ENCODE data around the gene SLC50A1. TPM values are rescaled to one million over a fixed set of nuclear protein-coding genes. Genes with fewer than 3 reads are reported as not detected.

Gene SLC50A1
- total and polyA plus RNA-seq, 4 donors, result 12.7 to 23.3 (median 18.2) TPM

DNA sequence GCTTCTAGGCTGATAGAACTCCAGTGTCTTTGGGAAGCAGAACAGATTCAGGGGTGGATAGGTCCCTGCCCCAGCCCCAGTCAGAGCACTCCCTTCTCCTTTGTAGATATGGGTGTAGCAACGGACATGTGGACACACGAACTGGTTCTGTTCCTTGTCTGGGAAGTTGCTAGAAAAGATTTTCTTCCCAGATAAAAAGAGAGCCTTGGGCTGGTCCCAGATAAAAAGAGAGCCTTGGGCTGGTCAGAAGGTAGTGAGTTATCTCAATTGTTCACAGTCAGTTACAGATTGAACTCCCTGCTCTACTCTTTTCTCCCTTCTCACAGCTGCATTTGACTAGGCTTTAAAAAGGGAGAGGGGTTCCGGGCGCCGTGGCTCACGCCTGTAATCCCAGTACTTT is 15.4 kb upstream of the SLC50A1 start:
- no peak for DNase-seq (ENCODE audit: low spot score)
- TF ChIP-seq HNF4G (IDR thresholded peaks at IDR 0.05), result no peak
- no peak for TF ChIP-seq YY1 (IDR thresholded peaks at IDR 0.05)
- TF ChIP-seq FOXA1 (IDR thresholded peaks at IDR 0.05), result no peak
- TF ChIP-seq, protein P1, sequence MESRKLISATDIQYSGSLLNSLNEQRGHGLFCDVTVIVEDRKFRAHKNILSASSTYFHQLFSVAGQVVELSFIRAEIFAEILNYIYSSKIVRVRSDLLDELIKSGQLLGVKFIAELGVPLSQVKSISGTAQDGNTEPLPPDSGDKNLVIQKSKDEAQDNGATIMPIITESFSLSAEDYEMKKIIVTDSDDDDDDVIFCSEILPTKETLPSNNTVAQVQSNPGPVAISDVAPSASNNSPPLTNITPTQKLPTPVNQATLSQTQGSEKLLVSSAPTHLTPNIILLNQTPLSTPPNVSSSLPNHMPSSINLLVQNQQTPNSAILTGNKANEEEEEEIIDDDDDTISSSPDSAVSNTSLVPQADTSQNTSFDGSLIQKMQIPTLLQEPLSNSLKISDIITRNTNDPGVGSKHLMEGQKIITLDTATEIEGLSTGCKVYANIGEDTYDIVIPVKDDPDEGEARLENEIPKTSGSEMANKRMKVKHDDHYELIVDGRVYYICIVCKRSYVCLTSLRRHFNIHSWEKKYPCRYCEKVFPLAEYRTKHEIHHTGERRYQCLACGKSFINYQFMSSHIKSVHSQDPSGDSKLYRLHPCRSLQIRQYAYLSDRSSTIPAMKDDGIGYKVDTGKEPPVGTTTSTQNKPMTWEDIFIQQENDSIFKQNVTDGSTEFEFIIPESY (IDR thresholded peaks at IDR 0.05), result no peak
- TF ChIP-seq, protein P2, sequence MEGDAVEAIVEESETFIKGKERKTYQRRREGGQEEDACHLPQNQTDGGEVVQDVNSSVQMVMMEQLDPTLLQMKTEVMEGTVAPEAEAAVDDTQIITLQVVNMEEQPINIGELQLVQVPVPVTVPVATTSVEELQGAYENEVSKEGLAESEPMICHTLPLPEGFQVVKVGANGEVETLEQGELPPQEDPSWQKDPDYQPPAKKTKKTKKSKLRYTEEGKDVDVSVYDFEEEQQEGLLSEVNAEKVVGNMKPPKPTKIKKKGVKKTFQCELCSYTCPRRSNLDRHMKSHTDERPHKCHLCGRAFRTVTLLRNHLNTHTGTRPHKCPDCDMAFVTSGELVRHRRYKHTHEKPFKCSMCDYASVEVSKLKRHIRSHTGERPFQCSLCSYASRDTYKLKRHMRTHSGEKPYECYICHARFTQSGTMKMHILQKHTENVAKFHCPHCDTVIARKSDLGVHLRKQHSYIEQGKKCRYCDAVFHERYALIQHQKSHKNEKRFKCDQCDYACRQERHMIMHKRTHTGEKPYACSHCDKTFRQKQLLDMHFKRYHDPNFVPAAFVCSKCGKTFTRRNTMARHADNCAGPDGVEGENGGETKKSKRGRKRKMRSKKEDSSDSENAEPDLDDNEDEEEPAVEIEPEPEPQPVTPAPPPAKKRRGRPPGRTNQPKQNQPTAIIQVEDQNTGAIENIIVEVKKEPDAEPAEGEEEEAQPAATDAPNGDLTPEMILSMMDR (IDR thresholded peaks at IDR 0.05; ENCODE audit: low read depth, low read length, missing input control), result no peak
- no peak for TF ChIP-seq HNF4A (conservative IDR thresholded peaks at IDR 0.05)
- Histone ChIP-seq H3K4me1 (ENCODE audit: control insufficient read depth in 4 of 4, insufficient read depth in 4 of 4, low read length in 3 of 4) (peaks cover 2 to 16% (median 6%) of the 10 kb centered on the region in 4 donors), H3K9me3 (ENCODE audit: control insufficient read depth in 4 of 4, low read length in 3 of 4) (no peaks in the 10 kb centered on the region), H3K27ac (ENCODE audit: low read depth in 1 of 2, low read length in 2 of 2) (no peak overlapping the region), H3K27me3 (ENCODE audit: control insufficient read depth in 4 of 4, insufficient read depth in 4 of 4, low read length in 3 of 4) (no peaks in the 10 kb centered on the region), H3K36me3 (ENCODE audit: control insufficient read depth in 4 of 4, insufficient read depth in 3 of 4, low read depth in 1 of 4, low read length in 3 of 4) (no peaks in the 10 kb centered on the region), H3K9ac (ENCODE audit: low read depth in 1 of 2, low read length in 2 of 2) (no peak overlapping the region), H3K4me3 (ENCODE audit: low read depth in 1 of 3, low read length in 3 of 3) (no peak overlapping the region)
- WGBS, result 87% methylated on average over 6 of the region's 6 CpGs

DNA sequence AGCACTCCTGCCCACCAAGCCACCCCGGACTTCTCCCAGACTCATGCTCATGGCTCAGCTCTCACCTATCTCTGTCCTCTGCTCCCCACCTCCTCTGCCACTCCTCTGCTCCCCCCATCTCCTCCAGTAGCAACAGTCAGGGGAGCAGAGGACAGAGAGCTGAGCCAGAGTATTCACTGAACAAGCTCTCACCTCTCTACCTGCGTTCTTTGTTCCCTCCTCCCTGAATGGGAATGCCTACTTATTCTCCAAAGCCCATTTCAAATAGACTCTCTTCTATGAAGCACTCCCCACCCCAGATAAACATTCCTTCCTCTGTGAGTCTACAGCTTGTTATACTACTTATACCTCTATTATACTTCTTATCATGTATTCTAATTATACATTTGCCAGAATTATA is 14.4 kb upstream of the SLC50A1 start:
- no peak for DNase-seq (ENCODE audit: low spot score)
- Histone ChIP-seq H3K4me3 (ENCODE audit: low read depth in 1 of 3, low read length in 3 of 3) (no peak overlapping the region), H3K36me3 (ENCODE audit: control insufficient read depth in 4 of 4, insufficient read depth in 3 of 4, low read depth in 1 of 4, low read length in 3 of 4) (no peaks in the 10 kb centered on the region), H3K4me1 (ENCODE audit: control insufficient read depth in 4 of 4, insufficient read depth in 4 of 4, low read length in 3 of 4) (peaks cover 3 to 20% (median 9%) of the 10 kb centered on the region in 4 donors), H3K9ac (ENCODE audit: low read depth in 1 of 2, low read length in 2 of 2) (no peak overlapping the region), H3K27ac (ENCODE audit: low read depth in 1 of 2, low read length in 2 of 2) (no peak overlapping the region), H3K9me3 (ENCODE audit: control insufficient read depth in 4 of 4, low read length in 3 of 4) (no peaks in the 10 kb centered on the region), H3K27me3 (ENCODE audit: control insufficient read depth in 4 of 4, insufficient read depth in 4 of 4, low read length in 3 of 4) (no peaks in the 10 kb centered on the region)
- WGBS, result 87% methylated on average over 2 of the region's 2 CpGs
- TF ChIP-seq, protein P3, sequence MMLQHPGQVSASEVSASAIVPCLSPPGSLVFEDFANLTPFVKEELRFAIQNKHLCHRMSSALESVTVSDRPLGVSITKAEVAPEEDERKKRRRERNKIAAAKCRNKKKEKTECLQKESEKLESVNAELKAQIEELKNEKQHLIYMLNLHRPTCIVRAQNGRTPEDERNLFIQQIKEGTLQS (IDR thresholded peaks at IDR 0.05), result no peak
- TF ChIP-seq, protein P4, sequence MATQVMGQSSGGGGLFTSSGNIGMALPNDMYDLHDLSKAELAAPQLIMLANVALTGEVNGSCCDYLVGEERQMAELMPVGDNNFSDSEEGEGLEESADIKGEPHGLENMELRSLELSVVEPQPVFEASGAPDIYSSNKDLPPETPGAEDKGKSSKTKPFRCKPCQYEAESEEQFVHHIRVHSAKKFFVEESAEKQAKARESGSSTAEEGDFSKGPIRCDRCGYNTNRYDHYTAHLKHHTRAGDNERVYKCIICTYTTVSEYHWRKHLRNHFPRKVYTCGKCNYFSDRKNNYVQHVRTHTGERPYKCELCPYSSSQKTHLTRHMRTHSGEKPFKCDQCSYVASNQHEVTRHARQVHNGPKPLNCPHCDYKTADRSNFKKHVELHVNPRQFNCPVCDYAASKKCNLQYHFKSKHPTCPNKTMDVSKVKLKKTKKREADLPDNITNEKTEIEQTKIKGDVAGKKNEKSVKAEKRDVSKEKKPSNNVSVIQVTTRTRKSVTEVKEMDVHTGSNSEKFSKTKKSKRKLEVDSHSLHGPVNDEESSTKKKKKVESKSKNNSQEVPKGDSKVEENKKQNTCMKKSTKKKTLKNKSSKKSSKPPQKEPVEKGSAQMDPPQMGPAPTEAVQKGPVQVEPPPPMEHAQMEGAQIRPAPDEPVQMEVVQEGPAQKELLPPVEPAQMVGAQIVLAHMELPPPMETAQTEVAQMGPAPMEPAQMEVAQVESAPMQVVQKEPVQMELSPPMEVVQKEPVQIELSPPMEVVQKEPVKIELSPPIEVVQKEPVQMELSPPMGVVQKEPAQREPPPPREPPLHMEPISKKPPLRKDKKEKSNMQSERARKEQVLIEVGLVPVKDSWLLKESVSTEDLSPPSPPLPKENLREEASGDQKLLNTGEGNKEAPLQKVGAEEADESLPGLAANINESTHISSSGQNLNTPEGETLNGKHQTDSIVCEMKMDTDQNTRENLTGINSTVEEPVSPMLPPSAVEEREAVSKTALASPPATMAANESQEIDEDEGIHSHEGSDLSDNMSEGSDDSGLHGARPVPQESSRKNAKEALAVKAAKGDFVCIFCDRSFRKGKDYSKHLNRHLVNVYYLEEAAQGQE (IDR thresholded peaks at IDR 0.05), result no peak
- no peak for TF ChIP-seq FOXA1 (IDR thresholded peaks at IDR 0.05)
- TF ChIP-seq, protein P1 (IDR thresholded peaks at IDR 0.05), result no peak
- no peak for TF ChIP-seq EGR1 (IDR thresholded peaks at IDR 0.05; ENCODE audit: low read depth in 2 of 2)
- no peak for TF ChIP-seq YY1 (IDR thresholded peaks at IDR 0.05)
- TF ChIP-seq TAF1 (conservative IDR thresholded peaks at IDR 0.05), result no peak
- TF ChIP-seq NR2F2 (IDR thresholded peaks at IDR 0.05), result no peak

Data from liver (tissue), 9 donors.